CD8-positive, alpha-beta memory T cell (primary cell): ENCODE results near the gene TMEM69. TPM values are rescaled to one million over a fixed set of nuclear protein-coding genes. Genes with fewer than 3 reads are reported as not detected.
A peak's percentile ranks its signal among the peaks of the same experiment; 100 is the strongest.
"Not testable (repeated sequence)": the region's sequence is repeated elsewhere in the genome, so short reads cannot be mapped to it uniquely, and the experiment has no call there.

Source experiments
- CTCF ChIA-PET: fragments of 350-600 bp; sonication (Branson Sonifier 250); formaldehyde crosslinking; loops from one replicate; lab custom pipeline; 2021; ENCODE audit warnings: antibody characterized with exemption; lab: Charles Lee
- POLR2A ChIA-PET: fragments of 350-600 bp; sonication (Branson Sonifier 250); formaldehyde crosslinking; loops from one replicate; lab custom pipeline; 2021; ENCODE audit warnings: antibody characterized with exemption; lab: Charles Lee
- DNase-seq, 5 donors: peaks; one replicate each; pipeline versions ENCODE4 v3.0.0 to v3.0.0-alpha.2; 2020 to 2022; ENCODE audit warnings: mixed read lengths in 1 of 5
- H3K27ac ChIP-seq: one replicate; pipeline ENCODE4 v1.7.0; 2013; ENCODE audit warnings: low read depth, mild to moderate bottlenecking, low read length, moderate library complexity
- H3K27me3 ChIP-seq: 2 replicates; pipeline ENCODE4 v1.7.0; 2013; ENCODE audit warnings: low read length, mild to moderate bottlenecking; ENCODE audit not compliant: insufficient read depth, poor library complexity, severe bottlenecking
- H3K36me3 ChIP-seq: 2 replicates; pipeline ENCODE4 v1.7.0; 2013; ENCODE audit warnings: mild to moderate bottlenecking, low read length, moderate library complexity; ENCODE audit not compliant: insufficient read depth
- H3K4me1 ChIP-seq: 2 replicates; pipeline ENCODE4 v1.7.0; 2013; ENCODE audit warnings: mild to moderate bottlenecking, low read length, moderate library complexity; ENCODE audit not compliant: insufficient read depth
- H3K4me3 ChIP-seq: 2 replicates; pipeline ENCODE4 v1.7.0; 2013; ENCODE audit warnings: mild to moderate bottlenecking, low read length
- H3K9me3 ChIP-seq: 2 replicates; pipeline ENCODE4 v1.7.0; 2013; ENCODE audit warnings: mild to moderate bottlenecking, low read length
- H3K27ac Mint-ChIP-seq, 8 donors: one replicate each; pipeline ENCODE4 v1.8.0; 2020 to 2021; ENCODE audit warnings: mixed read lengths in 8 of 8, mild to moderate bottlenecking in 6 of 8, inconsistent platforms in 3 of 8, moderate library complexity in 3 of 8
- H3K27me3 Mint-ChIP-seq, 2 donors: one replicate each; pipeline ENCODE4 v1.8.0; 2020 to 2021; ENCODE audit warnings: mixed read lengths in 2 of 2, mild to moderate bottlenecking in 1 of 2, moderate library complexity in 1 of 2
- H3K36me3 Mint-ChIP-seq, 3 donors: one replicate each; pipeline ENCODE4 v1.8.0; 2020 to 2021; ENCODE audit warnings: mixed read lengths in 3 of 3, inconsistent platforms in 1 of 3, mild to moderate bottlenecking in 1 of 3
- H3K4me1 Mint-ChIP-seq, 3 donors: one replicate each; pipeline ENCODE4 v1.8.0; 2020 to 2021; ENCODE audit warnings: mixed read lengths in 3 of 3, inconsistent platforms in 1 of 3, mild to moderate bottlenecking in 1 of 3
- H3K4me3 Mint-ChIP-seq, 7 donors: one replicate each; pipeline ENCODE4 v1.8.0; 2020 to 2021; ENCODE audit warnings: mixed read lengths in 7 of 7, mild to moderate bottlenecking in 6 of 7, moderate library complexity in 4 of 7, inconsistent platforms in 2 of 7
- H3K9me3 Mint-ChIP-seq, 5 donors: one replicate each; pipeline ENCODE4 v1.8.0; 2020 to 2022; ENCODE audit warnings: mixed read lengths in 5 of 5, mild to moderate bottlenecking in 3 of 5, moderate library complexity in 2 of 5, inconsistent platforms in 1 of 5
- polyA plus RNA-seq: library from polyadenylated mRNA; unstranded; fragments of 300-500 nt; fragmentation: Illumina TruSeq; gene quantifications from one replicate; pipeline ENCODE4 v1.2.3, GENCODE V29; 2021
- total RNA-seq, 2 experiments: library from RNA; stranded (reverse); gene quantifications; one replicate each; pipeline ENCODE4 v1.2.3, GENCODE V29; 2021

TMEM69 gene
- total and polyA plus RNA-seq, 3 experiments from 2014 or later: 33.7 to 45.8 (median 45.2) TPM

DNA sequence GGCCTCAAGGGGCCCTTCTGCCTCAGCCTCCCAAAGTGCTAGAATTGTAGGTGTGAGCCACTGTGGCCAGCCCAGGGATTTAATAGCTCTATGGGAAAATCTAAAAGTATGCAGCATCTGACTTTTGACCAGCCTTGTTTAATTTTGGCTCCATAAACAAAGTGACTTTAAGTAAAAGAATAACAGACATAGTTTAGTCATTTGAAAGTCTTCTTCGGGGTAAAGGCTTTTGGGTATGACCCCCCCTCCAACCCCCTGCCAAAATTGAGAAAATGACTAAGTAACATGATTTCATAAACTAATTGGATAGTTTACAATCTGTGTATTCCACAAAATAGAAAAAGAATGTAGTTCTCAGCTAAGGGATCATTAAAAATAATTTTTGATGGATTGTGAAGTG lies 18.6 kb upstream of the TMEM69 start:
- Mint-ChIP-seq H3K27me3 (no peaks in the 10 kb centered on the region), H3K4me1 (peaks cover 58 to 78% (median 73%) of the 10 kb centered on the region in 3 donors), H3K4me3 (no peak overlapping the region), H3K9me3 (no peaks in the 10 kb centered on the region), H3K27ac (peak overlapping the region in 2 of 8 donors; percentile 37 to 42), H3K36me3 (peaks cover 0 to 28% (median 2%) of the 10 kb centered on the region in 3 donors)
- Histone ChIP-seq H3K27me3 (no peaks in the 10 kb centered on the region), H3K4me3 (no peak overlapping the region), H3K4me1 (peaks cover 10% of the 10 kb centered on the region), H3K36me3 (no peaks in the 10 kb centered on the region), H3K9me3 (no peaks in the 10 kb centered on the region), H3K27ac (no peak overlapping the region)
- DNase-seq: no peak
- POLR2A ChIA-PET: no interaction called here
- CTCF ChIA-PET: no interaction called here

DNA sequence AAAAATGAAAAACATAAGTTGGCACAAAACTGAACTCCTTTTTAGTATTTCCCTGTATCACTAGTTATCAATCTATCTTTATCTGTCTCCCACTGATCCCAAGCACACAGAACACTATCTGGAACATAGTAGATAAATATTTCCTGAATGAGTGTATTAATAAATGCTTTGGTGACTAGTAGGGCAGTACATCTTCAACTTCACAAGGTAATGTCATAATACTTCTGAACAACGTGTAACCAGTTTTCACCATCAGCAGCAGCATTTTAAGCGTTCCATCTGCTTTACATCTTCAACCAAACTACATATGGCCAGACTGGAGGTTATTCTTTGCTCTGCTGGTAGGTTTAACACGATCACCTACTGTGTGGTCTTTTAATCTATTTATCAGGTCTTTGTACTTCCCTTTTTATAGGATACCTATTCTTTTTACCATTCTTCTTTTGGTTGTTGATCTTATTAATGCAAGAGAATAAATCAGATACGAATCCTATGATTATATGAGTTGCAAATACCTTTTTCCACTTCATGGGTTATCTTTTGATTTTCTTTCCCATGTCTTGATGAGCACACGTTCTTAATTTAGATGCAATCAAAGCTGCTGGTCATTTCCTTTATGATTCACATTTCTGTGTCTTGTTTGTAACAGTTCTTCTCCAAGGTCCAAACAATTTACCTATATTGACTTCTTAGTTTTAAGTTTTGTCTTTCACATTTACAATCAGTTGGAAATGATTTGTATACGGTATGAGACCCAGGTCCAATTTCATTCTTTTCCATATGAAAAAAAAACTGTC lies 17.9 kb upstream of the TMEM69 start:
- no peak for DNase-seq
- H3K27ac ChIP-seq: no peak overlapping the region
- peaks cover 0 to 32% (median 2%) of the 10 kb centered on the region in 3 donors for H3K36me3 Mint-ChIP-seq
- ChIA-PET CTCF (no interaction called here), POLR2A (interaction anchor here (0.7 kb wide), 1 partner anchor 9 kb away, joined by 3 read pairs; no protein-coding TSS in a partner anchor)
- peaks cover 13% of the 10 kb centered on the region for H3K4me1 ChIP-seq
- no peaks in the 10 kb centered on the region for H3K27me3 Mint-ChIP-seq
- peaks cover 5% of the 10 kb centered on the region for H3K36me3 ChIP-seq
- no peak overlapping the region for H3K4me3 ChIP-seq
- peaks cover 63 to 83% (median 78%) of the 10 kb centered on the region in 3 donors for H3K4me1 Mint-ChIP-seq
- H3K4me3 Mint-ChIP-seq: no peak overlapping the region
- no peaks in the 10 kb centered on the region for H3K9me3 Mint-ChIP-seq
- H3K27me3 ChIP-seq: no peaks in the 10 kb centered on the region
- no peaks in the 10 kb centered on the region for H3K9me3 ChIP-seq
- peak overlapping the region in 3 of 8 donors; percentile 3 to 38 (median 37) for H3K27ac Mint-ChIP-seq

DNA sequence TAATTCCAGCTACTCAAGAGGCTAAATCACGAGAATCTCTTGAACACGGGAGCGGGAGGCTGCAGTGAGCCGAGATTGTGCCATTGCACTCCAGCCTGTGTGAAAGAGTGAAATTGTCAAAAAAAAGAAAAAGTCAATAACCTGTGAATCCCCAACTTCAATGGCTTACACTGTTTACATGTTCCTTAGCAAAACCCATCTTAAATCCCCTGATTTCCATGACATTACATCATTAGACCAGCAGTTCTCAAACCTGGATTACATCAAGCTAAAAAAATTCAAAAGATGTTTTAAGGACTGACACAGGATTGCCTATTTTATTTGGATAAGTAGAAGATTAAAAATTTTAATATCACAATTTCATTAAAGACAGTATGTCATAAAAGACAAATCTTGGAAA lies 14.0 kb upstream of the TMEM69 start:
- H3K4me1 ChIP-seq: peaks cover 43% of the 10 kb centered on the region
- peaks cover 0 to 27% (median 0%) of the 10 kb centered on the region in 3 donors for H3K36me3 Mint-ChIP-seq
- H3K9me3 Mint-ChIP-seq: no peaks in the 10 kb centered on the region
- H3K27me3 ChIP-seq: no peaks in the 10 kb centered on the region
- no peak overlapping the region for H3K4me3 ChIP-seq
- no peaks in the 10 kb centered on the region for H3K9me3 ChIP-seq
- H3K27ac Mint-ChIP-seq: peak overlapping the region in 1 of 8 donors; percentile 85
- H3K27ac ChIP-seq: no peak overlapping the region
- peaks cover 62 to 84% (median 78%) of the 10 kb centered on the region in 3 donors for H3K4me1 Mint-ChIP-seq
- no peaks in the 10 kb centered on the region for H3K27me3 Mint-ChIP-seq
- H3K36me3 ChIP-seq: peaks cover 5% of the 10 kb centered on the region
- DNase-seq: no peak
- ChIA-PET CTCF (interaction anchor here (1.1 kb wide), 1 partner anchor 34 kb away, joined by 3 read pairs; no protein-coding TSS in a partner anchor), POLR2A (no interaction called here)
- no peak overlapping the region for H3K4me3 Mint-ChIP-seq

DNA sequence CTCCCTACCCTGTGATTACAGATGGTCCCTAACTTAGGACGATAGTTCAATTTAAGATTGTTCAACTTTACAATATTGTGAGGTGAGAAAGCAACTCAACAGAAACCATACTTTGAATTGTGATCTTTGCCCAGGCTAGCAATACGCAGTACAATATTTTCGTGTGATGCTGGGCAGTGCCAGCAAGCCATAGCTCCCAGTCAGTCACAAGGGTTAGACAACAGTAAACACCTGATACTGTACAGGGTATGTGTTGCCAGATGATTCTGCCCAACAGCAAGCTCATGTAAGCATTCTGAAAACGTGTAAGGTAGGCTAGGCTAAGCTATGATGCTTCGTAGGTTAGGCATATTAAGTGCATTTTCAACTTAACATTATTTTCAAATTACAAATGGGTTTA lies 13.5 kb upstream of the TMEM69 start:
- Mint-ChIP-seq H3K27me3 (no peaks in the 10 kb centered on the region), H3K36me3 (peaks cover 0 to 30% (median 0%) of the 10 kb centered on the region in 3 donors), H3K9me3 (no peaks in the 10 kb centered on the region), H3K4me3 (peak overlapping the region in 1 of 7 donors; percentile 10), H3K4me1 (peaks cover 66 to 84% (median 78%) of the 10 kb centered on the region in 3 donors), H3K27ac (peak overlapping the region in 1 of 8 donors; percentile 31)
- CTCF ChIA-PET: no interaction called here
- Histone ChIP-seq H3K4me1 (peaks cover 48% of the 10 kb centered on the region), H3K27me3 (no peaks in the 10 kb centered on the region), H3K4me3 (no peak overlapping the region), H3K27ac (no peak overlapping the region), H3K9me3 (no peaks in the 10 kb centered on the region), H3K36me3 (peaks cover 5% of the 10 kb centered on the region)
- DNase-seq: no peak
- POLR2A ChIA-PET: no interaction called here

DNA sequence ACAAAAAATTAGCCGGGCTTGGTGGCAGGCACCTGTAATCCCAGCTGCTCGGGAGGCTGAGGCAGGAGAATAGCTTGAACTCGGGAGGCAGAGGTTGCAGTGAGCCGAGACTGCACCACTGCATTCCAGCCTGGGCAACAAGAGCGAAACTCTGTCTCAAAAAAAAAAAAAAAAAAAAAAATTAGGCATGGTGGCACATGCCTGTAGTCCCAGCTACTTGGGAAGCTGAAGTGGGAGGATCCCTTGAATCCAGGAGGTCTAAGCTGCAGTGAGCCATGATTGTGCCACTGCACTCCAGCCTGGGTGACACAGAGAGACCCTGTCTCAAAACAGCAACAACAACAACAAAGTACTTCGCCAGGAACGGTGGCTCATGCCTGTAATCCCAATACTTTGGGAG lies 11.4 kb upstream of the TMEM69 start:
- H3K27me3 Mint-ChIP-seq, H3K27ac ChIP-seq, H3K36me3 ChIP-seq, H3K9me3 ChIP-seq, H3K4me3 ChIP-seq, H3K27me3 ChIP-seq, H3K9me3 Mint-ChIP-seq, DNase-seq: not testable (repeated sequence)
- H3K4me1 ChIP-seq: peaks cover 56% of the 10 kb centered on the region
- peak overlapping the region in 1 of 7 donors; percentile 17 for H3K4me3 Mint-ChIP-seq
- ChIA-PET POLR2A (interaction anchor here (0.9 kb wide), 1 partner anchor 10 kb away, joined by 7 read pairs; the partner anchor contains the start of gene GPBP1L1), CTCF (interaction anchor here (1.4 kb wide), 1 partner anchor 9 kb away, joined by 3 read pairs; the partner anchor contains the start of gene GPBP1L1)
- peaks cover 0 to 32% (median 0%) of the 10 kb centered on the region in 3 donors for H3K36me3 Mint-ChIP-seq
- peak overlapping the region in 1 of 8 donors; percentile 80 for H3K27ac Mint-ChIP-seq
- H3K4me1 Mint-ChIP-seq: peaks cover 66 to 90% (median 88%) of the 10 kb centered on the region in 3 donors

DNA sequence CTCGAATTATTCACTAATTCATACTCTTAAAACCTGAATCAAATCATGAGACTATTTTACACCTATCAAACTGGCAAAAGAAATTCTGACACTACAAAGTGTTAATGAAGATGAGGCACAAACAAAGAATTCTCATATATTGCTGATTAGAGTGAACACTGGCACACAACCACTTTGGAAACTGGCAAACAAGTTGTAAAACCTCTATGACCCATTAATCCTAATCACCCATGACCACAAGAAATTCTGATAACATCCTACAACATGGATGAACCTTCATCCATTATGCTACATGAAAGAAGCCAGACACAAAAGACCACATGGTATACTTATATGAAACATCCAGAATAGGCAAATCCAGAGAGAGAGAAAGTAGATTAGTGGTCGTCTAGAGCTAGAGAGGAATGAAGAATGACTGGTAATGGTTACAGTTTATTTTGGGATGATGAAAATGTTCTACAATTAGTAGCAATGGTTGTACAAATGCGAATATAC lies 10.2 kb upstream of the TMEM69 start:
- peaks cover 5% of the 10 kb centered on the region for H3K36me3 ChIP-seq

DNA sequence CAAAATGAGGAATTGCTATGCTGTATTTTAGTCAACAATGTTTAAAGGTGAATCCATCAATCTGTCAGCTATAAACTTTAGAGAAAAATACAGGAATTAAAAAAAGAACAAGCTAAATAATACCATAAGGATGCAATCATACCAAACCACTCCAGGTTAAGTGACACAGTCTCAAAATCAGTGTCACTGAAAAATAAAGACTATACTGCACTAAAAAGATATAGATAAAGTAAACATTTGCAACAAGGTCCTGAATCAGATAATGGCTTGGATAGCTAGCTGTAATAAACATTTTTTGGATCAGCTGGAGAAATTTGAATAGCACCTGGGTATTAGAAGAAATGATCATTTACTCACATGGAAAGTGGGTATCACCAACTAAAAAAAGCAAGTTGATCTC lies 9.5 kb upstream of the TMEM69 start:
- peak overlapping the region in 5 of 8 donors; percentile 27 to 64 (median 33) for H3K27ac Mint-ChIP-seq
- Histone ChIP-seq H3K4me1 (peaks cover 75% of the 10 kb centered on the region), H3K27ac (no peak overlapping the region), H3K9me3 (no peaks in the 10 kb centered on the region), H3K27me3 (no peaks in the 10 kb centered on the region), H3K36me3 (peaks cover 5% of the 10 kb centered on the region), H3K4me3 (no peak overlapping the region)
- POLR2A ChIA-PET: interaction anchor here (1.0 kb wide), 1 partner anchor 8 kb away, joined by 3 read pairs; no protein-coding TSS in a partner anchor
- peaks cover 0 to 22% (median 0%) of the 10 kb centered on the region in 3 donors for H3K36me3 Mint-ChIP-seq
- H3K4me1 Mint-ChIP-seq: peaks cover 69 to 96% (median 91%) of the 10 kb centered on the region in 3 donors
- no peaks in the 10 kb centered on the region for H3K27me3 Mint-ChIP-seq
- no peak for DNase-seq
- peak overlapping the region in 5 of 7 donors; percentile 1 to 19 (median 6) for H3K4me3 Mint-ChIP-seq
- CTCF ChIA-PET: no interaction called here
- no peaks in the 10 kb centered on the region for H3K9me3 Mint-ChIP-seq

More for the DNA sequence above, 10.2 kb upstream of the TMEM69 start:
- Mint-ChIP-seq H3K9me3 (no peaks in the 10 kb centered on the region), H3K4me3 (peak overlapping the region in 5 of 7 donors; percentile 1 to 36 (median 20)), H3K4me1 (peaks cover 73 to 97% (median 95%) of the 10 kb centered on the region in 3 donors), H3K36me3 (peaks cover 0 to 27% (median 0%) of the 10 kb centered on the region in 3 donors), H3K27me3 (no peaks in the 10 kb centered on the region), H3K27ac (peak overlapping the region in 3 of 8 donors; percentile 22 to 85 (median 66))
- Histone ChIP-seq H3K4me3 (no peak overlapping the region), H3K27me3 (no peaks in the 10 kb centered on the region), H3K9me3 (no peaks in the 10 kb centered on the region), H3K27ac (no peak overlapping the region), H3K4me1 (peaks cover 68% of the 10 kb centered on the region)
- POLR2A ChIA-PET: no interaction called here
- CTCF ChIA-PET: interaction anchor here (1.4 kb wide), 1 partner anchor 8 kb away, joined by 3 read pairs; the partner anchor contains the start of gene GPBP1L1
- DNase-seq: no peak
